Measurements from ENCODE around the gene CLEC1B.
"Not testable (repeated sequence)": the region's sequence is repeated elsewhere in the genome, so short reads cannot be mapped to it uniquely, and the experiment has no call there.

The CLEC1B gene

DNA sequence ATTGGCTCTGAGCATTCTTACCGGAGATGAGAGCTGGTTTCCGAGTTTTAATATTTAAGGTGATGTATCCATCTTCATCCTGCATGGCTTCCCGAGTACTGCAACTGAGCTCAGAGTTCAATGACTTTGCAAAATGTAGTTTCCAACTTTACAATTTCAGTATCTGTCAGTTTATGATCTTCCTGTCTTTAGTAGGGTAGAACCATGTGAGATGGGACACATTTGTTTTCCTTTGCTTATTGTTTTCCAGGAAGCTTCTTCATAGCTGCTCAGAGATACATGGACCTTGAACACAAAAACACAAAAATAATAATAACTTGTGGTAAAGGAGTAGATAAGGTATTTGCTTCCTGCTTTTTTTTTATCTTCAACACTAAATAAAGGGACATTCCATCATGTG, at the start of gene CLEC1B:
CLEC1B (minus strand) TSS at position 106 of the 400 bp plus-strand sequence; CDS start at position 85, 21 bp downstream.
- DNase-seq (ENCODE audit: low read depth in 3 of 3) = no peak

- DNase-seq (ENCODE audit: low read depth in 3 of 3) = no peak
Observed at GRCh38 chr12:10048526-10048925, 49.6 kb upstream of the CLEC1B start.

DNA sequence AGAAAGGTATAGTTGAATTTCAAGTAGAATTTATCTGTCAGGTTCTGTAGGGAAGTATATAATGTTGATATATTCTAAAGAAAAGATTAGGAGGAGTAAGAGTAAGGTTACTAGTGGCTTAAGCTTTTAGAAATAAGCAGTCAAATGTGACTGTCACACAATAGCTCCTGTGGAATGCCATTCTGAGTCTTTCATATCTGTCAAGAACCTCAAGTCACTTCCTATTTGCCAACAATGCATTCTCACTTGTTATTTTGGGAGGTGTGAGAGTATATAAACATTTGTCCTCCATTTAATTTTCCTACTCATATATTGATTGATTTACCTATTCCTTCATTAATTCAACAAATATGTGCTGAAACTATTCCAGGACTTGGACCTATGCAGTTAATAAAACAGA, 43.2 kb upstream of the CLEC1B start:
- DNase-seq (ENCODE audit: low read depth in 3 of 3) = no peak

GRCh38 chr12:10033783-10034545, 35.0 kb upstream of the CLEC1B start:
- DNase-seq (ENCODE audit: low read depth in 3 of 3) = no peak

GRCh38 chr12:10031771-10032175, 32.9 kb upstream of the CLEC1B start:
- no peak for DNase-seq (ENCODE audit: low read depth in 3 of 3)

- DNase-seq (ENCODE audit: low read depth in 3 of 3) = no peak
Observed at GRCh38 chr12:10031321-10031720, 32.4 kb upstream of the CLEC1B start.

GRCh38 chr12:10030446-10030845, 31.5 kb upstream of the CLEC1B start, which contains the start of gene CLEC9A:
CLEC9A (plus strand) TSS chr12:10030682; CDS start chr12:10052688, 22,006 bp downstream.
- DNase-seq (ENCODE audit: low read depth in 3 of 3) = no peak

GRCh38 chr12:10027721-10028120, 28.8 kb upstream of the CLEC1B start:
- no peak for DNase-seq (ENCODE audit: low read depth in 3 of 3)

DNA sequence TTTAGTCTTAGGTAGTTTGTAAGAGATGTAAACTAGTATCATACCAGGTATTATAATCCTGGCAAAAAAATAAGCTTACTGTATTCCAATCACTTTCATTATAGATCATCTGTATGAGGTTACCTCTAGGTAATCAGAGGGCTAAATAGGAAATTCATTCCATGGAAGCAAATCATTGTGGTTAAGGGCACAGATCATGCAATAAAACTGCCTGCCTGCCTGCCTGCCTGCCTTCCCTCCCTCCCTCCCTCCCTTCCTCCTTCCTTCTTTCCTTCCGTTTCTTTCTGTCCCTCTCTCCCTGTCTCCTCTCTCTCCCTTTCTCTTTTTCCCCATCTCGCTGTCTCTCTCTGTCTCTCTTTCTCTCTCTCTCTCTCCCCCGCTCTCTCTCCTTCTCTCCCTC, 28.4 kb upstream of the CLEC1B start:
- DNase-seq (ENCODE audit: low read depth in 3 of 3) = no peak

DNA sequence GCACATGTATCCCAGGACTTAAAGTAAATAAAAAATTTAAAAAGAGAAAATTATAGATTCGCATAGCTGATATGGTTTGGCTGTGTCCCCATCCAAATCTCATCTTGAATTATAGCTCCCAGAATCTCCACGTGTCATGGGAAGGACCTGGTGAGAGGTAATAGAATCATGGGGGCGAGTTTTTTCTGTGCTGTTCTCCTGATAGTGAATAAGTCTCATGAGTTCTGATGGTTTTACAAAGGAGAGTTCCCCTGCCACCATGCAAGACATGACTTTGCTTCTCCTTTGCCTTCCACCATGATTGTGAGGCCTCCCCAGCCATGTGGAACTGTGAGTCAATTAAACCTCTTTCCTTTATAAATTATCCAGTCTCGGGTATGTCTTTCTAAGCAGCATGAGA, 27.7 kb upstream of the CLEC1B start:
- DNase-seq (ENCODE audit: low read depth in 3 of 3) = not testable (repeated sequence)

DNA sequence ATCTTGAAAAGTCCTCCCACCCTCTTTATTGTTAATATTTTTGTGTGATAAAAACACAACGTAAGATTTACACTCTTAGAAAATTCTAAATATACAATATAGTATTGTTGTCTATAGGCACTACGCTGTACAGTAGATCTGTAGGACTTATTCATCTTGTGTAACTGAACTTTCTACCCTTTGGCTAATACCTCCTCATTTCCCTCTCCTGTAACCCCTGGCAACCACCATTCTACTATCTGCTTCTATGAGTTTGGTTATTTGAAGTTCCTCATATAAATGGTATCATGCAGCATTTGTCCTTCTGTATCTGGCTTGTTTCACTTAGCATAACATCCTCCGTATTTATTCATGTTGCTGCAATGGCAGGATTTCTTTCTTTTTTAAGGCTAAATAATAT, 26.3 kb upstream of the CLEC1B start:
- DNase-seq (ENCODE audit: low read depth in 3 of 3) = no peak

DNA sequence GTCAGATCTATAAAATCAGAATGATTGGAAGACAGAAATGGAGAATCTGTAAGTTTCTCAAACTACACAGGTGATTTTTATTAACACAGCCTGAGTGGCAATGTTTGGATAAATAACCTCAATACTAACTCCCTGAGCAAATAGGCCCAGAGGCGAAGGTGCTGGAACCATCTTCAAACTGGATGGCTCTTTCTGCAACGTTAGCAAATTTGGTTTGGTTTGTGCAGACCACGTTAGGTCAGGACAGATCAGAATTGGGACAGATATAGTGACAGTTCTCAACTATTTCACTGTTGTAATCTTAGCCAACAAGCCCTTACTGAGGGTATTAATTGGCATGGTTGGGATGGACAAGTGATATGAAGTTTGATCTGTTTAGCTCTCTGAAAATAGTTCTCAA, 22.4 kb upstream of the CLEC1B start:
- DNase-seq (ENCODE audit: low read depth in 3 of 3) = no peak

DNA sequence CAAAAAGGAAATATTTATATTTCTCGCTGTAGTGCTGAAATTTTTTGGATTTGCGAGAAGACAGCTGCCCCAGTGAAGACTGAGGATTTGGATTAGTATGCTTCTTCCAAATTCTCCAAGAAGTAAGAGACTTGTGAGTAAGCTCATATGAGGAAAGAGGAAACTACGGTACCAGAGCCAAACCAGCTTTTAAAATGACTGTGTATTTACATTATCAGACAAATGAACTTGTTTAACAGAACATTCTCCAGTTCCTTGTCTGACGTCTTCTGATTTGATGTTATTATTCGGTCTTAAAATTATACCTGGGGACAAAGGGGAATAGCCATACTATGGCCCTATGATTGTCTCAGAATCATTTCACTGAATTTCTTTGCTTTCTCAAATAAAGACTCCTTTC, 19.5 kb upstream of the CLEC1B start:
- no peak for DNase-seq (ENCODE audit: low read depth in 3 of 3)

DNA sequence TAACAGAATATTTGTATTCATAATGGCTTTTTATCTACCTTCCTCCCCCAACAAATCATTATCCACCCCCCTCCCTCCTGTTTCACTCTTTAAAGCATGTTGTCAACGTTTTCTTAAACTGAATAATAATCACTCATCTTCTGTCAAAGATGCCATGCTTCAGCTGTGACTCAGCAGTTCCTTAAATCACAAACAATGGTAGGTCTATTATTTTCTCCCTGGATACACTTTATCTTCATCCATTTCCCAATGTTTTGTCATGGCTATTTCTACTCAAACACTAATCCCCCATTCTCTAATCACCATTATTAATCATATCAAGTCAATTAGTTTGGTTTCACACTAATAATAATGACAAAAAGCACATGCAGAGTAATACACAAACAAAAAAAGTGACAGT, 18.0 kb upstream of the CLEC1B start:
- DNase-seq (ENCODE audit: low read depth in 3 of 3) = no peak

DNA sequence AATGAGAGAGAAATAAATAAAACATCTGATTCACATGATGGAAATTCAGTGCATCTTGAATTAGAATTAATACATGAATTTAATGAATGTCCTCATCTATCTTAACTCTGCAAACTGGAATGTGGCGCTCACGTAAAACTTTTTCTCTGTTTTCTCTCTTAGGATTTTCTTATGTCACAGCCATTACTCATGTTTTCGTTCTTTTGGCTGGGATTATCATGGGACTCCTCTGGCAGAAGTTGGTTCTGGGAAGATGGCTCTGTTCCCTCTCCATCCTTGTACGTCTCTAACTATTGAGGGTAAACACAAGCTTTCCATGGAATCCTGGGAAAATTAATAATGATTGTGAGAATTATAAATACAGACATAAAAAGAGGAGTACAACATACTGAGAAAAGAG, 16.5 kb upstream of the CLEC1B start:
- DNase-seq (ENCODE audit: low read depth in 3 of 3) = no peak

- no peak for DNase-seq (ENCODE audit: low read depth in 3 of 3)
Observed at GRCh38 chr12:10012630-10013330, 13.9 kb upstream of the CLEC1B start.

DNA sequence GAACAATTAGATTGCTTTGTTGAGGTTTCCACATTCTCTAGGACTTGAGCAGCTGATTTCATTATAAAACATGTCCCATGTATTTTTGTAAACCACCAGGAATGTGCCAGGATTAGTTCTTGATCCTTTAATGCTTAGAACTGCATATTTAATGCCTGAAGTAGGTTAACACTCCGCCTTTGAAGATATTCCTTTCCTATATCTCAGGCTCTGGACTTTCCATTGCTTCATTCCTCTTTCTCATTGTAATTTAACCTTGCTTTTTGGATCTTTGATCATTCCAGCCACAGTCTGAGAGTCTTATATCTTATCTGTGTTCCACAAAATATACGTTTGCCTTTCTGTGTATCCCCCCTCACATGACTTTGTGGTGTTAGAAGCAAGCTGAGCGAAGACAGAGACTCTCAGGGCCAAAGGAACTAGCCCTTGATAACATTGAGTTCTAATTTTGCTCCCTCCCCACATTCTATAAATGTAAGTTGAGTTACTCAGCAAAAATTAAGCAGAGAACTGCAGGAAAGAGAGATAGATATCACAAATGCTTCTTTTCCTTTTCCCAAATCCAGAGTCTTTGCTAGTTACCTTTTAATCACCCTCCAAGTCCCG, 2.4 kb upstream of the CLEC1B start:
- DNase-seq (ENCODE audit: low read depth in 3 of 3) = no peak

- DNase-seq (ENCODE audit: low read depth in 3 of 3) = no peak
Observed at GRCh38 chr12:9992296-9992695, 6.6 kb downstream of the CLEC1B start.

- no peak for DNase-seq (ENCODE audit: low read depth in 3 of 3)
Observed at GRCh38 chr12:9991876-9992275, 7.0 kb downstream of the CLEC1B start.

- no peak for DNase-seq (ENCODE audit: low read depth in 3 of 3)
Observed at GRCh38 chr12:9980126-9980525, 18.8 kb downstream of the CLEC1B start.

- DNase-seq (ENCODE audit: low read depth in 3 of 3) = no peak
Observed at GRCh38 chr12:9977916-9978315, 21.0 kb downstream of the CLEC1B start.

DNA sequence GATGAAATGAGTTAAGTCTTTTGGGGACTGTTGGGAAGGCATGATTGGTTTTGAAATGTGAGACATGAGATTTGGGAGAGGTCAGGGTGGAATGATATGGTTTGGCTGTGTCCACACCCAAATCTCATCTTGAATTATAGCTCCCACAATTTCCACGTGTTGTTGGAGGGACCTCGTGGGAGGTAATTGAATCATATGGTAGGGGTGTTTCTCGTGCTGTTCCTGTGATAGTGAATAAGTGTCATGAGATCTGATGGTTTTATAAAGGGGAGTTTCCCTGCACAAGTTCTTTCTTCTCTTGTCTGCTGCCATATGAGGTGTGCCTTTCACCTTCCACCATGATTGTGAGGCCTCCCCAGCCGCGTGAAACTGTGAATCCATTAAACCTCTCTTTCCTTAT, 22.3 kb downstream of the CLEC1B start:
- not testable (repeated sequence) for DNase-seq (ENCODE audit: low read depth in 3 of 3)

DNA sequence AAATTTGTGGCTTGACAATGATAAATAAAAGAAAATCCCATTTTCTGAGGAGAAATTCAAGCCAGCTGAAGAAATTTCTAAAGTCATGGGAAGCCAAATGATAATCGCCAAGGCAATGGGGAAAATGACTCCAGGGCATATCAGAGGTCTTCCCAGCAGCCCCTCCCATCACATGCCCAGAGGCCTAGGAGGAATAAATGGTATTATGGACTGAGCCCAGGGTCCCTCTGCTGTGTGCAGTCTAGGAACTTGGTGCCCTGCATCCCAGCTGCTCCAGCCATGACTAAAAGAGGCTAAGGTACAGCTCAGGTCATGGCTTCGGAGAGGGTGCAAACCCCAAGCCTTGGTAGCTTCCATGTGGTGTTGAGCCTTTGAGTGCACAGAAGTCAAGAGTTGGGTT, 23.3 kb downstream of the CLEC1B start:
- DNase-seq (ENCODE audit: low read depth in 3 of 3) = no peak

Measured in stimulated activated CD4-positive, alpha-beta T cell treated with anti-CD3 and anti-CD28 coated beads, TNF-alpha, amount 100 ng/mL, for 48 hours (primary cell).